Rectal smooth muscle tissue (tissue), 1 donor: ENCODE data around the gene MDC1.
A peak's percentile ranks its signal among the peaks of the same experiment; 100 is the strongest.

Experiments used
- H3K27ac ChIP-seq: one replicate; pipeline ENCODE4 v1.7.0; 2013; ENCODE audit warnings: low read depth, low read length, inconsistent platforms
- H3K27me3 ChIP-seq: one replicate; pipeline ENCODE4 v1.7.0; 2013; ENCODE audit warnings: low read length; ENCODE audit not compliant: control insufficient read depth, insufficient read depth
- H3K36me3 ChIP-seq: one replicate; pipeline ENCODE4 v1.7.0; 2013; ENCODE audit warnings: low read length; ENCODE audit not compliant: control insufficient read depth, insufficient read depth
- H3K4me1 ChIP-seq: one replicate; pipeline ENCODE4 v1.7.0; 2013; ENCODE audit warnings: low read length; ENCODE audit not compliant: control insufficient read depth, insufficient read depth
- H3K4me3 ChIP-seq: one replicate; pipeline ENCODE4 v1.7.0; 2013; ENCODE audit warnings: low read length
- H3K9ac ChIP-seq: one replicate; pipeline ENCODE4 v1.7.0; 2013; ENCODE audit warnings: low read length

MDC1 gene

DNA sequence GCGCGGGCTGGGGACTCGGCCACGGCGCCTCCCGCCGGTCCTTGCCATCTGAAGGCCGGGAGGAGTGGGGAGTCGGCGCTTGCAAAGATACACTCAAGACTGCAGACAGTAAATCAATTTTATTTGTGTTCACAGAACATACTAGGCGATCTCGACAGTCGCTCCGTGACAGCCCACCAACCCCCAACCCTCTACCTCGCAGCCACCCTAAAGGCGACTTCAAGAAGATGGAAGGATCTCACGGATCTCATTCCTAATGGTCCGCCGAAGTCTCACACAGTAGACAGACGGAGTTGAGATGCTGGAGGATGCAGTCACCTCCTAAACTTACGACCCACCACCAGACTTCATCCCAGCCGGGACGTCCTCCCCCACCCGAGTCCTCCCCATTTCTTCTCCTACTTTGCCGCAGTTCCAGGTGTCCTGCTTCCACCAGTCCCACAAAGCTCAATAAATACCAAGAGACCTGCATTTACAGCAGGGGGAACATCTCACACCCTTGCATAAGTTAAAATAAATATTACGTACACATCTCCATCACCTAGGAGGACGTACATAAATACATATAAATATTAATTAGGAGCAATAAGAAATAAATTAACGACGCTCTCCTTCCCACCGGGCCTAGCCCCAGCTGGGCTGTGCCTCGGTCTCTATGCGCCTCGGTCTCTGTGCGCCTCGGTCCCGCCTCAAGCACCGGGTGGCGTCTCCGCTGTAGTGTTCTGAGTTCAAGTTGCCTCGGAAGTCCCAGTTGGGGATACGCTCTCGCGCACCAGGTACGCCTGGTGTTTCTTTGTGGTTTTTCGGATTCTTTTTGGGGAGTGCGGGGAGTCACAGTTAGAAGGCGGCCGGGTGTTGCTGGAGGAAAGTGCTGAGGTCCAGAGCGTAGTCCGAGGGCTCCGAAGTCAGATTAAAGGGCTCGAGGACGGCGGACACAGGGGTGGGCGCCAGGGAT lies 26.3 kb upstream of the MDC1 start:
- Histone ChIP-seq H3K36me3 (peaks cover 21% of the 10 kb centered on the region), H3K4me1 (peaks cover 16% of the 10 kb centered on the region), H3K4me3 (peak overlapping the region; percentile 89), H3K9ac (peak overlapping the region; percentile 94), H3K27ac (peak overlapping the region; percentile 97), H3K27me3 (no peaks in the 10 kb centered on the region)

DNA sequence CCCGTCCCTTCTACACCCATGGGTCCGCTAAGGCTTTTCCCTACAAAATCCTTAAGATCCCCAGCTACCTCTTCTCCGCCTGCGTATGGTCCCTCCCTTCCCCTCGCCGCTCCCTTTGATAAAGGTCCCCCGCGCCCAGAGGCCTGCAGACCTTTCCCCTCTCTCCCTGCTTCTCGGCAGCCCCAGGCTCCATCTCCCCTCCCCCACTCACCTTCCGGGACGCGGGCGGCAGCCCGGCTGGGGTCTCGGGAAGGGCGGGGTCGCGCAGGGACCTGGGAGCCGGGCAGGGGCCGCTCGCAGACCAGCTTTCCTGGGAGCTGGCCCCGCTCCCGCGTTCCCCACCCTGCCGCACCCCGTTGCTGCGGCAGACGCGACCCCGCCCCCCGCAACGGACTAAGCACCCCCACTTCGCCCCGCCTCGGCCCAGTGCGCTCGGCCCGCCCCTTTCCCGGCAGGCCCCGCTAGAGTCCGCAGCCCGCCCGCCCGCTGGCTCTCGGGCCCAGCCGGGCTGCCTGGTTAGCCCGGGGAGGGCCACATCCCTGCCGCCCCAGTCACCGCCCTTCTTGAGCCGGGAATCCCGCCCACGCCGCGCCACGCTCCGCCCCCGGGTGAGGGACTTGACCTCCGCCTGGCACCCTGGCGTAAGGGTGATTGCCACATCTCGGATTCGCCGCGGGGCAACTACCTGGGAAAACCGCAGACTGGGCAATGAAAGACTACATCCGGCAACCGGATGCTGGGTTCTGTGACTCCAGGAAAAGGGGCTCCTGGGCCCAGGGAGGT lies 25.4 kb upstream of the MDC1 start, which contains the start of gene FLOT1:
TSS of gene FLOT1 (minus strand) at position 372 of the 783 bp plus-strand sequence. CDS start 498 bp downstream, outside the sequence.
- Histone ChIP-seq H3K4me1 (peaks cover 16% of the 10 kb centered on the region), H3K27ac (peak within 1 kb of the TSS; percentile 97), H3K27me3 (no peaks in the 10 kb centered on the region), H3K36me3 (peaks cover 28% of the 10 kb centered on the region), H3K4me3 (peak within 1 kb of the TSS; percentile 93), H3K9ac (peak within 1 kb of the TSS; percentile 96)

DNA sequence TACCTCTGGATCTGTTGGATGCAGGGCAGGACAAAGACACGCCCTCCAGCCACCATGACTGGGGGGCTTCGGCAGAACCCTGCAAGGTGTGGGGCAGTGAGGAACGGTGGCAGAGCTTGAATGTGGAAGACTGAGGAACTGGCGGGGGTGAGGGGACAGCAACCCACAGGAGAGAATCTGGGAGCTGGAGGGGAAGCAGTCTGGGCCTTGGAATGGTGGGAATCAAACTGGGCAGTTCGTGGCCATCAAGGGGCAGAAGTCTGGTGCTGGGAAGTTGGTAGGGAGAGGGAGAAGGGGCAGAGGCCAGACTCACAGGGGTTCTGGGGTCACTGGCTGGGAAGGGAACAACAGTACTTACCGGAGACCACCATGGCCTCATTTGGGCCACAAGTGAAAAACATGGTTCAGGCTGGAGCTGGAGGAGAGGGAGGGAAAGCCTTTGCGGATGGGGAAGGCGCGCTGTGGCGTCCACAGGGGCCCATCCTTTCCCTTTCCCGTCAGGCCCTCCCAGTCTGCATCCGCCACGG lies 24.8 kb upstream of the MDC1 start:
- H3K27ac ChIP-seq = peak overlapping the region; percentile 97
- H3K9ac ChIP-seq = peak overlapping the region; percentile 96

DNA sequence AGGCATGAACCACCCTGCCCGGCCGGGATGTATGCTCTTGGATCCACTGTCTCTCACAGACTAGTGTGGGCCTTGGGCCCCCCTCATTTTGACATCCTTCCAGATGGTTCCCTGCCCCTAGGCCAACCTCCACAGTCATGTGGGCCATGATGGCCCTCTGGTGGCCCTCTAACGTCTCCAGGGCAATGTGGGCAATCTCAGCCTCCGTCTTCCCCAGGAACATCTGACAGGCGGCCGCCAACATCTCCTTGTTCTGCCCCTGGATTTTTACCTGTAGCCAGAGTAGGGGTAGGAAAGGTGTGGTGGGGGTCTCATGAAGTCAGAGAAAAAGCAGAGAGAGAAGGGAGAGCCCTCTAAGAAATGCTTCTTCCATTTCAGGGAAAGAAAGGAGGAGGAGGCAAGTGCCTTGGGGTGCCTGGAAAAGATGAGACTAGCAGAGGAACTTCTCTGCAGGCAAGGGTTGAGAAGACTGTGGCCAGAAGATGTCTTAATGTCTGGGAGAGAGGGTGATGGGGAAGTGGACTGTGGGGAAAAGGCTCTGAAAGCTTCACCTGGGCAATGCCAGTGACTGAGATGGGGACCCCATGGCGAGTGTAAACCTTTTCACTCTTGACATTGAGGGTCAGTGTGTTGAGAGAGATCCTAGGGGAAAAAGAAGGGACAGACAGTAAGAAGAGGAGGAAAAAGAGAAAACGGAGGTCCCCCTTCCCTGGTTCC lies 24.1 kb upstream of the MDC1 start:
- Histone ChIP-seq H3K36me3 (peaks cover 31% of the 10 kb centered on the region), H3K4me1 (peaks cover 16% of the 10 kb centered on the region), H3K27ac (peak overlapping the region; percentile 97), H3K4me3 (peak overlapping the region; percentile 93), H3K27me3 (no peaks in the 10 kb centered on the region), H3K9ac (peak overlapping the region; percentile 96)

More for the DNA sequence above, 24.8 kb upstream of the MDC1 start:
- Histone ChIP-seq H3K4me1 (peaks cover 16% of the 10 kb centered on the region), H3K4me3 (peak overlapping the region; percentile 93), H3K36me3 (peaks cover 31% of the 10 kb centered on the region), H3K27me3 (no peaks in the 10 kb centered on the region)

DNA sequence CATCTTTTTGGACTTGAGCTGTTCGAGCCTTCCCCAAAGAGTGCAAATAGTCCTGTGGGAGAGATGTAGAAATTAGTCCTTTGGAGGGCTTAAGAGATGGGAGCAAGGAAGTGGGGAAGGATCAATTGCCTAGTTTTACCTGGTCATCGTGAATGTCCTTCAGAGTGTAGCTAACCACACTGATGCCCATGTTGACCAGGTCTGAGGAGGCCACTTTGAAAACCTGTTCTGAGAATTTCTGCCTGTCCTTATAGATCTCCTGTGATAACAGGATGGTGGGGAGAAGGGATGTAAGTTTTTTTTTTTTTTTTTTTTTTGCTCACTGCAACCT lies 23.4 kb upstream of the MDC1 start:
- H3K9ac ChIP-seq = no peak overlapping the region
- no peak overlapping the region for H3K4me3 ChIP-seq
- no peaks in the 10 kb centered on the region for H3K27me3 ChIP-seq
- no peak overlapping the region for H3K27ac ChIP-seq
- peaks cover 36% of the 10 kb centered on the region for H3K36me3 ChIP-seq
- H3K4me1 ChIP-seq = peaks cover 16% of the 10 kb centered on the region

DNA sequence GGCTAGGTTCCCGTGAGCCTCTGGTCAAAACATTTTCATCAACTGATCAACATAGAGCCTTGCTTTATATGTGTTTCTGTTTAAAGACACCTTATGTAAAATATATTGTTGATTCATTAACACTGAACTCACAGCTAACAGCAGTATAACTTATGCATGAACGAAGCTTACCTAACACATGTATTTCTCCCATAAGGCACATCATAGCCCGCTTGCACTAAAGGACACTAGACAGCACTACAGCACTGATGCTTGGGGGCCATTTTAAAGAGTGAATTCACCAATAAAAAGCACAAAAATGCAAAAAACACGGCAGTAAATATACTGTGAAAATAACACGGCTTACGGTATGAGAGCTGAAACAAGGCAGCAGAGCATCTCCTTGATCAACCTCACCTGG lies 21.5 kb upstream of the MDC1 start:
- peaks cover 16% of the 10 kb centered on the region for H3K4me1 ChIP-seq
- H3K9ac ChIP-seq = no peak overlapping the region
- H3K36me3 ChIP-seq = peaks cover 47% of the 10 kb centered on the region
- no peak overlapping the region for H3K27ac ChIP-seq
- H3K27me3 ChIP-seq = no peaks in the 10 kb centered on the region
- no peak overlapping the region for H3K4me3 ChIP-seq

DNA sequence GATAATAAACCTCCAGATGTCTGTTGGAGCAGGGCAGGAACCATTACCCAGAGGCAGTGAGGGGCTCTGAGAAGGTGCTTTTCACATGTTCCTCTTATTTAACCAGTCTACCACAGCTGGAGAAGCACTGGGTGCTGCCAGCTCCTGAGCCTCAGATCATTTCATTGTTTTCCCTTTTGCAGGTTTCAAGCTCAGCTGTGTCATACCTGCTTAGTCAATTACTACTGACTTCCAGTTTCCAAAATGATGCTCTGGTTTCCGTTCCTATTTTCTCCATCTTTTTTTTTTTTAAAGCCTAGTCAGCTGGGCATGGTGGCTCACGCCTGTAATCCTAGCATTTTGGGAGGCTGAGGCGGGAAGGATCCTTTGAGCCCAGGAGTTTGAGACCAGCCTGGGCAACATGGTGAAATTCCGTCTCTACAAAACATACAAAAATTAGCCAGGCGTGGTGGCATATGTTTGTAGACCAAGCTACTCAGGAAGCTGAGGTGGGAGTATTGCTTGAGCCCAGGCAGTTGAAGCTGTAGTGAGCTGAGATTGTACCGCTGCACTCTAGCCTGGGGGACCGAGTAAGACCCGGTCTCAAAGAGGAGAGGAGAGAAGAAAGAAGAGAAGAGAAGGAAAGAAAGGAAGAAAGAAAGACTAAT lies 18.7 kb upstream of the MDC1 start:
- H3K4me3 ChIP-seq = no peak overlapping the region

DNA sequence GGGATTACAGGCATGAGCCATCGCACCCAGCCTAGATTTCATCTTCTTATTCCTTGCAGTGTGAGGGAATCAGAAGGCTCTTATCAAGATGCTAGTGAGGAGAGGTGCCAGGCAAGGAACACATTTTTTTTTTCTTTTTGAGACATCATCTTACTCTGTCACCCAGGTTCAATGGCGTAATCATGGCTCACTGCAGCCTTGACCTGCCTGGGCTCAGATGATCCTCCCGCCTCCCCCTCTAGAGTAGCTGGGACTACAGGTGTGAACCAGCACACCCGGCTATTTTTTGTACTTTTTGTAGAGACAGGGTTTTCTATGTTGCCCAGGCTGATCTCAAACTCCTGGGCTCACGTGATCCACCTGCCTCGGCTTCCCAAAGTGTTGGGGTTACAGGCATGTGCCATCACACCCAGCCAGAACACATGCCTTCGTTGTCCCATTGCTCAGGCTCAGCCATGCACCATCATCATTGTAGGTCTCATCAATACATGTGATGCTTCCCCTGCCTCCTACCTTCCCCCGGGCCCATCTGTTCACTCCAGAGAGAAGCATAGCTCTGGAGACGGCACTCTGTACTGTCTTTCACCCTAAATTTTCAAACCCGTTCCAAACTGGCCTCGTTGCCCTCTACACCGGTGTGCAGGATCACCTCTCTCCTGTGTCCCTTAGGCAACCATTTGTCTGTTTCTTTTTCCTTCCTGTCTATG lies 15.3 kb upstream of the MDC1 start:
- Histone ChIP-seq H3K4me1 (peaks cover 2% of the 10 kb centered on the region), H3K9ac (no peak overlapping the region), H3K27me3 (no peaks in the 10 kb centered on the region), H3K4me3 (no peak overlapping the region), H3K36me3 (peaks cover 41% of the 10 kb centered on the region), H3K27ac (no peak overlapping the region)

More for the DNA sequence above, 18.7 kb upstream of the MDC1 start:
- Histone ChIP-seq H3K27me3 (no peaks in the 10 kb centered on the region), H3K9ac (no peak overlapping the region), H3K4me1 (peaks cover 4% of the 10 kb centered on the region), H3K36me3 (peaks cover 46% of the 10 kb centered on the region), H3K27ac (no peak overlapping the region)

DNA sequence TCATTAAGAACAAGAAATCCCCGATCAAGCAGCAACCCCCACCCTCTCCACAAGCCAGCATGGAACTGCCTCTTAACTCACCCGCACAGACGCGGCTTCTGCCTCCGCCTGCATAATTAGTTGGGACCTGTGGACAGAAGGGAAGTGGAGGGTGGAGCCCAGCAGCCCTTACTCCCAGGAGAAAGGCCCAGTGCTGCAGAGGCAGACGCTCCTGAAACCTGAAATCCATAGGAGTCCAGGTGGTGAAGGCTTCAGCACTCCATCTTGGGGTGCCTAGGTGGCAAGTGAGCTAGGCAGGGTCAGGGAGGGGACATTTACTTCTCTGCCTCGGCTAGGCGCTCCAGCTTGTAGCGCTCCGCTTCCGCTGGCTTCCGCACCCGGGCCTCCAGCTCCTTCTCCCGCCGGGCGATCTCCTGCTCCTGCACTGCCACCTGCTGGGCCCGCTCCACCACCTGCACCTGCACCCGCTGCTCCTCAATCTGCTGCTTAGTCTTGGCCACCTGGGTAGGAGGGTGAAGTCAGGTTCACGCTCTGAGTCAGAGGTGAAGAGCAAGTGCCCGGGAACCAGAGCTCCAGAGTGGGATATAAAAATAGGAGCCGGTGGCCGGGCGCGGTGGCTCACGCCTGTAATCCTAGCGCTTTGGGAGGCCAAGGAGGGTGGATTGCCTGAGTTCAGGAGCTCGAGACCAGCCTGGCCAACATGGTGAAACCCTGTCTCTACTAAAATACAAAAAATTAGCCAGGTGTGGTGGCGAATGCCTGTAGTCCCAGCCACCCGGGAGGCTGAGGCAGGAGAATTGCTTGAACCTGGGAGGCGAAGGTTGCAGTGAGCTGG lies 13.7 kb upstream of the MDC1 start:
- H3K27me3 ChIP-seq = no peaks in the 10 kb centered on the region
- no peak overlapping the region for H3K4me3 ChIP-seq
- no peak overlapping the region for H3K9ac ChIP-seq
- H3K36me3 ChIP-seq = peaks cover 43% of the 10 kb centered on the region
- H3K4me1 ChIP-seq = peaks cover 2% of the 10 kb centered on the region
- H3K27ac ChIP-seq = no peak overlapping the region

DNA sequence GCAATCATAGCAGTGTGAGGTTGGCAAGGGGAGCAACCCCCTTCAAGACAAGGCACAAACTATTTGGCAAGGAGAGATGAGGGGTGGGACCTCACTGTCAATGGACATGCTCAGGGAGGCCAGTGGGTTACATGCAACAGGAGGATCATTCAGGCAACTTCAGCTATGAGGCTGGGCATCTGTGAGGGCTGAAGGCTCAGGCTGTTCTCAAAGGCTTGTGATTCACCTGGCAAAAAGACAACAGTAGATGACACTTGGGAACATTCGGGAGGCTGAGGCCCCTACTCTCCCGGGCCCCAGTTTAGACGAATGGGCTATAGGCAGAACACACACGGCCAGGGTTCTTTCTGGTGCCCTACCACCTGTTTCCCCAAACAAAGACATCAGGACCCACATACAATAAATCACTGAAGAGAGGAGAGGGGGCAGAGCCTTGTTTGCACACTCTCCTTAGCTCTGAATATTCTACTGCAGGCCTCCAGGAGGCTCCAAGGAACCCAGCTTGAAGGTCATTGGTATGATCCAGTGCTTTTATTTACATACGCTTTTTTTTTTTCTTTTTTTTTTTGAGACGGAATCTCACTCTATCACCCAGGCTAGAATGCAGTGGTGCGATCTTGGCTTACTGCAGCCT lies 11.0 kb upstream of the MDC1 start:
- peak overlapping the region; percentile 25 for H3K27ac ChIP-seq
- peaks cover 2% of the 10 kb centered on the region for H3K4me1 ChIP-seq
- no peaks in the 10 kb centered on the region for H3K27me3 ChIP-seq

More for the DNA sequence above, 11.0 kb upstream of the MDC1 start:
- Histone ChIP-seq H3K9ac (no peak overlapping the region), H3K4me3 (no peak overlapping the region), H3K36me3 (peaks cover 52% of the 10 kb centered on the region)
